Measurements from ENCODE around the gene PRPH. TPM values are rescaled to one million over a fixed set of nuclear protein-coding genes. Genes with fewer than 3 reads are reported as not detected.

PRPH gene
- polyA plus RNA-seq, 4 donors = 9.1 to 89.9 TPM; not detected in 2

GRCh38 chr12:49322367-49322707 is 27.4 kb downstream of the PRPH start:
- 29 to 46% (median 30%) methylated on average over 12 of the region's 12 CpGs for WGBS, 3 donors
- no peak for FAIRE-seq
- H3K4me3 ChIP-seq (ENCODE audit: low read depth in 1 of 3, low read length in 3 of 3) = peak overlapping the region; percentile 64 to 74 (median 65)

GRCh38 chr12:49322708-49323523 is 28.0 kb downstream of the PRPH start, which contains the start of gene TROAP:
Gene TROAP (plus strand): TSS chr12:49323255. CDS start chr12:49323609, 354 bp downstream.
- Histone ChIP-seq H3K36me3 (ENCODE audit: control insufficient read depth in 3 of 3, insufficient read depth in 2 of 3, low read depth in 1 of 3, low read length in 3 of 3) (peaks cover 0 to 18% (median 0%) of the 10 kb centered on the region in 3 donors), H3K27ac (ENCODE audit: low read depth in 1 of 3, low read length in 2 of 3) (peak within 1 kb of the TSS in 2 of 3 donors; percentile 51 to 84), H3K27me3 (ENCODE audit: control insufficient read depth in 3 of 3, insufficient read depth in 3 of 3, low read length in 3 of 3) (no peaks in the 10 kb centered on the region), H3K9me3 (ENCODE audit: control insufficient read depth in 2 of 2, insufficient read depth in 1 of 2, low read depth in 1 of 2, low read length in 1 of 2) (no peaks in the 10 kb centered on the region), H3K4me1 (ENCODE audit: control insufficient read depth in 3 of 3, insufficient read depth in 2 of 3, low read depth in 1 of 3, low read length in 2 of 3) (peaks cover 0 to 7% (median 3%) of the 10 kb centered on the region in 3 donors), H3K4me3 (ENCODE audit: low read depth in 1 of 3, low read length in 3 of 3) (peak within 1 kb of the TSS; percentile 64 to 74 (median 65))
- DNase-seq = peak; percentile 99 to 100
- 0 to 1% (median 1%) methylated on average over 59 to 65 of the region's 65 CpGs for WGBS, 3 donors
- peak; percentile 86 for FAIRE-seq

More at GRCh38 chr12:49322367-49322707, 27.4 kb downstream of the PRPH start:
- H3K36me3 ChIP-seq (ENCODE audit: control insufficient read depth in 3 of 3, insufficient read depth in 2 of 3, low read depth in 1 of 3, low read length in 3 of 3) = peaks cover 0 to 18% (median 0%) of the 10 kb centered on the region in 3 donors
- peaks cover 0 to 7% (median 3%) of the 10 kb centered on the region in 3 donors for H3K4me1 ChIP-seq (ENCODE audit: control insufficient read depth in 3 of 3, insufficient read depth in 2 of 3, low read depth in 1 of 3, low read length in 2 of 3)
- no peak for DNase-seq
- peak overlapping the region in 1 of 3 donors; percentile 84 for H3K27ac ChIP-seq (ENCODE audit: low read depth in 1 of 3, low read length in 2 of 3)
- H3K9me3 ChIP-seq (ENCODE audit: control insufficient read depth in 2 of 2, insufficient read depth in 1 of 2, low read depth in 1 of 2, low read length in 1 of 2) = no peaks in the 10 kb centered on the region
- no peaks in the 10 kb centered on the region for H3K27me3 ChIP-seq (ENCODE audit: control insufficient read depth in 3 of 3, insufficient read depth in 3 of 3, low read length in 3 of 3)

GRCh38 chr12:49323524-49324097 is 28.7 kb downstream of the PRPH start:
- H3K27me3 ChIP-seq (ENCODE audit: control insufficient read depth in 3 of 3, insufficient read depth in 3 of 3, low read length in 3 of 3) = no peaks in the 10 kb centered on the region
- WGBS, 3 donors = 8 to 13% (median 10%) methylated on average over 19 of the region's 19 CpGs
- H3K4me1 ChIP-seq (ENCODE audit: control insufficient read depth in 3 of 3, insufficient read depth in 2 of 3, low read depth in 1 of 3, low read length in 2 of 3) = peaks cover 0 to 7% (median 3%) of the 10 kb centered on the region in 3 donors
- H3K4me3 ChIP-seq (ENCODE audit: low read depth in 1 of 3, low read length in 3 of 3) = peak overlapping the region; percentile 55 to 62 (median 61)
- peaks cover 0 to 18% (median 0%) of the 10 kb centered on the region in 3 donors for H3K36me3 ChIP-seq (ENCODE audit: control insufficient read depth in 3 of 3, insufficient read depth in 2 of 3, low read depth in 1 of 3, low read length in 3 of 3)
- H3K27ac ChIP-seq (ENCODE audit: low read depth in 1 of 3, low read length in 2 of 3) = no peak overlapping the region
- no peak for DNase-seq
- H3K9me3 ChIP-seq (ENCODE audit: control insufficient read depth in 2 of 2, insufficient read depth in 1 of 2, low read depth in 1 of 2, low read length in 1 of 2) = no peaks in the 10 kb centered on the region
- no peak for FAIRE-seq

- Histone ChIP-seq H3K36me3 (ENCODE audit: control insufficient read depth in 3 of 3, insufficient read depth in 2 of 3, low read depth in 1 of 3, low read length in 3 of 3) (peaks cover 0 to 38% (median 0%) of the 10 kb centered on the region in 3 donors), H3K27ac (ENCODE audit: low read depth in 1 of 3, low read length in 2 of 3) (no peak overlapping the region), H3K4me1 (ENCODE audit: control insufficient read depth in 3 of 3, insufficient read depth in 2 of 3, low read depth in 1 of 3, low read length in 2 of 3) (peaks cover 0 to 8% (median 3%) of the 10 kb centered on the region in 3 donors), H3K4me3 (ENCODE audit: low read depth in 1 of 3, low read length in 3 of 3) (no peak overlapping the region), H3K9me3 (ENCODE audit: control insufficient read depth in 2 of 2, insufficient read depth in 1 of 2, low read depth in 1 of 2, low read length in 1 of 2) (no peaks in the 10 kb centered on the region), H3K27me3 (ENCODE audit: control insufficient read depth in 3 of 3, insufficient read depth in 3 of 3, low read length in 3 of 3) (no peaks in the 10 kb centered on the region)
- DNase-seq (no peak), FAIRE-seq (no peak)
- 90 to 96% (median 93%) methylated on average over 6 of the region's 6 CpGs for WGBS, 3 donors
Observed at GRCh38 chr12:49325606-49326005, 30.7 kb downstream of the PRPH start.

GRCh38 chr12:49327368-49327767 is 32.4 kb downstream of the PRPH start:
- FAIRE-seq (no peak), DNase-seq (no peak)
- Histone ChIP-seq H3K9me3 (ENCODE audit: control insufficient read depth in 2 of 2, insufficient read depth in 1 of 2, low read depth in 1 of 2, low read length in 1 of 2) (no peaks in the 10 kb centered on the region), H3K27ac (ENCODE audit: low read depth in 1 of 3, low read length in 2 of 3) (no peak overlapping the region), H3K4me1 (ENCODE audit: control insufficient read depth in 3 of 3, insufficient read depth in 2 of 3, low read depth in 1 of 3, low read length in 2 of 3) (peaks cover 0 to 24% (median 3%) of the 10 kb centered on the region in 3 donors), H3K27me3 (ENCODE audit: control insufficient read depth in 3 of 3, insufficient read depth in 3 of 3, low read length in 3 of 3) (peaks cover 0 to 7% (median 4%) of the 10 kb centered on the region in 3 donors), H3K4me3 (ENCODE audit: low read depth in 1 of 3, low read length in 3 of 3) (no peak overlapping the region), H3K36me3 (ENCODE audit: control insufficient read depth in 3 of 3, insufficient read depth in 2 of 3, low read depth in 1 of 3, low read length in 3 of 3) (peaks cover 0 to 43% (median 0%) of the 10 kb centered on the region in 3 donors)

GRCh38 chr12:49327887-49328286 is 32.9 kb downstream of the PRPH start:
- peaks cover 0 to 43% (median 0%) of the 10 kb centered on the region in 3 donors for H3K36me3 ChIP-seq (ENCODE audit: control insufficient read depth in 3 of 3, insufficient read depth in 2 of 3, low read depth in 1 of 3, low read length in 3 of 3)
- no peak for FAIRE-seq
- WGBS, 3 donors = 95 to 100% (median 96%) methylated on average over 2 of the region's 2 CpGs
- DNase-seq = no peak
- no peak overlapping the region for H3K27ac ChIP-seq (ENCODE audit: low read depth in 1 of 3, low read length in 2 of 3)
- H3K4me1 ChIP-seq (ENCODE audit: control insufficient read depth in 3 of 3, insufficient read depth in 2 of 3, low read depth in 1 of 3, low read length in 2 of 3) = peaks cover 0 to 24% (median 3%) of the 10 kb centered on the region in 3 donors
- H3K4me3 ChIP-seq (ENCODE audit: low read depth in 1 of 3, low read length in 3 of 3) = no peak overlapping the region
- peaks cover 0 to 13% (median 4%) of the 10 kb centered on the region in 3 donors for H3K27me3 ChIP-seq (ENCODE audit: control insufficient read depth in 3 of 3, insufficient read depth in 3 of 3, low read length in 3 of 3)
- H3K9me3 ChIP-seq (ENCODE audit: control insufficient read depth in 2 of 2, insufficient read depth in 1 of 2, low read depth in 1 of 2, low read length in 1 of 2) = no peaks in the 10 kb centered on the region

- no peak for FAIRE-seq
- WGBS, 3 donors = 93 to 98% (median 97%) methylated on average over 12 of the region's 12 CpGs
- H3K9me3 ChIP-seq (ENCODE audit: control insufficient read depth in 2 of 2, insufficient read depth in 1 of 2, low read depth in 1 of 2, low read length in 1 of 2) = no peaks in the 10 kb centered on the region
Observed at GRCh38 chr12:49328816-49329215, 33.9 kb downstream of the PRPH start.

GRCh38 chr12:49330032-49330619 is 35.2 kb downstream of the PRPH start:
- Histone ChIP-seq H3K4me1 (ENCODE audit: control insufficient read depth in 3 of 3, insufficient read depth in 2 of 3, low read depth in 1 of 3, low read length in 2 of 3) (peaks cover 0 to 17% (median 0%) of the 10 kb centered on the region in 3 donors), H3K4me3 (ENCODE audit: low read depth in 1 of 3, low read length in 3 of 3) (no peak overlapping the region), H3K9me3 (ENCODE audit: control insufficient read depth in 2 of 2, insufficient read depth in 1 of 2, low read depth in 1 of 2, low read length in 1 of 2) (peaks cover 0 to 2% of the 10 kb centered on the region in 2 donors), H3K36me3 (ENCODE audit: control insufficient read depth in 3 of 3, insufficient read depth in 2 of 3, low read depth in 1 of 3, low read length in 3 of 3) (peaks cover 0 to 43% (median 0%) of the 10 kb centered on the region in 3 donors), H3K27me3 (ENCODE audit: control insufficient read depth in 3 of 3, insufficient read depth in 3 of 3, low read length in 3 of 3) (peaks cover 0 to 35% (median 14%) of the 10 kb centered on the region in 3 donors), H3K27ac (ENCODE audit: low read depth in 1 of 3, low read length in 2 of 3) (no peak overlapping the region)
- FAIRE-seq (no peak), DNase-seq (no peak)
- WGBS, 3 donors = 93 to 96% (median 95%) methylated on average over 7 of the region's 7 CpGs

More at GRCh38 chr12:49328816-49329215, 33.9 kb downstream of the PRPH start:
- H3K27ac ChIP-seq (ENCODE audit: low read depth in 1 of 3, low read length in 2 of 3) = no peak overlapping the region
- no peak overlapping the region for H3K4me3 ChIP-seq (ENCODE audit: low read depth in 1 of 3, low read length in 3 of 3)
- peaks cover 0 to 22% (median 4%) of the 10 kb centered on the region in 3 donors for H3K27me3 ChIP-seq (ENCODE audit: control insufficient read depth in 3 of 3, insufficient read depth in 3 of 3, low read length in 3 of 3)
- DNase-seq = no peak
- peaks cover 0 to 43% (median 0%) of the 10 kb centered on the region in 3 donors for H3K36me3 ChIP-seq (ENCODE audit: control insufficient read depth in 3 of 3, insufficient read depth in 2 of 3, low read depth in 1 of 3, low read length in 3 of 3)
- peaks cover 0 to 19% (median 0%) of the 10 kb centered on the region in 3 donors for H3K4me1 ChIP-seq (ENCODE audit: control insufficient read depth in 3 of 3, insufficient read depth in 2 of 3, low read depth in 1 of 3, low read length in 2 of 3)
